ENCODE results near the gene MYBPC1. TPM values are rescaled to one million over a fixed set of nuclear protein-coding genes. Genes with fewer than 3 reads are reported as not detected.
A peak's percentile ranks its signal among the peaks of the same experiment; 100 is the strongest.

MYBPC1 gene
- total RNA-seq, 6 experiments from 2014 or later, result 0.07 to 6.3 (median 0.66) TPM; not detected in 1

DNA sequence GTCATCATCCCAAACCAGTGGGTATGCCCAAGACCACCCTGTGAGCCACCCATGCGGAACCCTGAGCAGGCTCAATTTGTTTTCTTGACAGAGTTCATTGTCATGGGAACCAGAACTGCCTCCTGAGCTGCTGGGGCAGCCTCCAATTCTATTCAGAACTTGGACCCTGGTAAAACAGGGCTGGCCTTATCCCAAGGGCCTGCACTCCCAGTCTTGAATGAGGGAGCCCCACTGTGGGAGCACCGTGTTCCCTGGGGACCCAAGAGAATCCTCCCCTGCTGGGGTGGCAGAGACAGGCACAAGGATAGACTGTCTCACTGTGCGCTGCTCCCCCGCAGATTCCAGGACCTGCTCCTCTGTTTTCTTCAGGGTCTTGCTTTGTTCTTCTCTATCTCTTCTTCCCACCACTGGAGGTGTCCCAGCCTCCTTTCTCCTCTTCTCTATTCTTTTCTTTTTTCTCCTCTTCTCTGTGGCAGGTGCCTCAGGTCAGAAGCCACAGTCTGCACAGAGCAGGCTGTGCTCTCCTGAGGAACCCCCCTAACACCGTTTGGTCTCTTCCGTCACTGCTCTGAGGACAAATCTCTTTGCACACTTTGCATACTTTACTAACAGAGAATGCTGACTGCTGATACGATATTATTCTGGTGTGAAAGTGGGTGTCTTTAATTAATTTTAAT, 71.4 kb downstream of the MYBPC1 start:
- ATAC-seq (no peak), DNase-seq (no peak)
- Histone ChIP-seq H3K36me3 (no peaks in the 10 kb centered on the region), H3K4me3 (no peak overlapping the region), H3K27me3 (no peaks in the 10 kb centered on the region), H3K4me1 (peaks cover 0 to 4% (median 0%) of the 10 kb centered on the region in 4 donors), H3K9me3 (no peaks in the 10 kb centered on the region), H3K27ac (no peak overlapping the region)
- intact Hi-C loops (cut with DNase I), result no loop called here
- TF ChIP-seq CTCF (IDR thresholded peaks at IDR 0.05), result no peak
- no peak for TF ChIP-seq POLR2A (IDR thresholded peaks at IDR 0.05)
- 81% methylated on average over 7 of the region's 7 CpGs for WGBS (ENCODE audit: insufficient coverage, low coverage, low lambda C conversion rate, missing lambda C conversion rate)

GRCh38 chr12:101667591-101667990, 72.8 kb downstream of the MYBPC1 start:
- H3K27me3 ChIP-seq, result no peaks in the 10 kb centered on the region

DNA sequence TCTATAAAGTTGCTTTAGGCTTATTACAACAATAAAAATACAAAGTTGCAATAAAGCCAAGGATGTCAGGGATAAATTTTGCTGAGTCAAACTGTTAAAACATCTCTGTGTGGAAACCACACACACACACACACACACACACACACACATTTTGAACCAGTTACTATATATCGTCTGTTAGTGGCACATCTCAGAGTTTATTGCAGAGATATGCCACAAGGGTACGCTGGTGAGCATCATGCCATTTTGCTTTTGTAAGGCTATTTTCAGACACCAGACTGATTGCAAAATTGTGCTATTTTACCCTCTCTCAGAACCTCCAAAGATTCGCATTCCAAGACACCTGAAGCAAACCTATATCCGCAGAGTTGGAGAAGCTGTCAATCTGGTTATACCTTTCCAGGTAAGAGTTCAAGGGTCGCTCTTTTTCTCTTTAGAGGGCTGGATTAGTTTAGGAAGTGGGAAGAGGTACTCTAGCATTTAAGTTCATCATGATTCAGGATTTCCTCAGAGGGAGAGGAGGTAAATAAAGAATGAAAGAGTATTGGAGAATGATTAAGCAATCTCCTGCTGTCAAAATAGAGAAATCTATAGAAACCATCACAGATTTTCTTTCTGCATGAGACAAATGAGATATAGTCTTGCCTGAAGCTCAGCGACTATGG, 75.4 kb downstream of the MYBPC1 start:
- Histone ChIP-seq H3K36me3 (no peaks in the 10 kb centered on the region), H3K4me3 (no peak overlapping the region), H3K9me3 (no peaks in the 10 kb centered on the region), H3K4me1 (peaks cover 0 to 4% (median 0%) of the 10 kb centered on the region in 4 donors), H3K27ac (no peak overlapping the region), H3K27me3 (no peaks in the 10 kb centered on the region)
- peak in 1 of 3 donors; percentile 54 for DNase-seq
- TF ChIP-seq POLR2A (IDR thresholded peaks at IDR 0.05) (no peak), CTCF (IDR thresholded peaks at IDR 0.05) (peak; percentile 60 to 92 (median 68))
- WGBS (ENCODE audit: insufficient coverage, low coverage, low lambda C conversion rate, missing lambda C conversion rate), result 30% methylated on average over 6 of the region's 6 CpGs
- intact Hi-C loops (cut with DNase I), result no loop called here
- ATAC-seq, result peak; percentile 92 to 95 (median 94)

More at GRCh38 chr12:101667591-101667990, 72.8 kb downstream of the MYBPC1 start:
- H3K4me1 ChIP-seq, result peaks cover 0 to 4% (median 0%) of the 10 kb centered on the region in 4 donors
- H3K9me3 ChIP-seq, result no peaks in the 10 kb centered on the region
- ATAC-seq (no peak), DNase-seq (no peak)
- no peak overlapping the region for H3K4me3 ChIP-seq
- WGBS (ENCODE audit: insufficient coverage, low coverage, low lambda C conversion rate, missing lambda C conversion rate), result 73% methylated on average over 5 of the region's 5 CpGs
- intact Hi-C loops (cut with DNase I), result no loop called here
- H3K27ac ChIP-seq, result no peak overlapping the region
- no peaks in the 10 kb centered on the region for H3K36me3 ChIP-seq
- no peak for TF ChIP-seq POLR2A (IDR thresholded peaks at IDR 0.05)
- no peak for TF ChIP-seq CTCF (IDR thresholded peaks at IDR 0.05)

DNA sequence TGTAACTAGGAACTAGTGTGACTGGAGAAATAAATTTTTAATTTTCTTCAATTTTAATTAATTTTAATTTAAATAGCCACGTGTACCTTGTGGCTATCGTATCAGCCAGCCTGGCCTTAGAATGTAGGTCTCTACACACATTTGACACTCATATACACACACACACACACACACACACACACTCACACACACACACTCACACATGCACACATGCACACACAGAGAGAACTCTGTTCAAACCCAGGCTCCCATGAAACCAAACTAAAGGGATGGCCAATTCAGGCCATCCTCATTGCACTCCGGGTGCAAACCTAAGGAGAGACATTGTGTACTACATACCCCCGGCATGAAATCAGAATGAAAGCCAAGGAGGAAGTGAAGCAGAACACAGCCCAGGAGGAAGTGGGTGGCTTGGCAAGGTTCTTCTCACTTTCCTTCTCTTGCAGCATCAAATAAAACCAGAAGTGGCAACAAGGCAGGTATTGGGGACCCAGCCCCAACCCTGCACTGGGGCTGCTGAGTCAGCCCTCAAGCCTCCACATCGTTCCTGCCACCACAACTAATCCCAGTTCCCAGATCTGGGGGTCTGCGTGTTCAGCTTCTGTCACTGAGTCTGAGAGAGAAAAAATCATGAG, 76.5 kb downstream of the MYBPC1 start:
- ATAC-seq (peak; percentile 32 to 62 (median 44)), DNase-seq (no peak)
- peaks cover 0 to 12% (median 4%) of the 10 kb centered on the region in 4 donors for H3K4me1 ChIP-seq
- TF ChIP-seq CTCF (IDR thresholded peaks at IDR 0.05) (no peak), POLR2A (IDR thresholded peaks at IDR 0.05) (no peak)
- no peaks in the 10 kb centered on the region for H3K36me3 ChIP-seq
- H3K9me3 ChIP-seq, result no peaks in the 10 kb centered on the region
- H3K27me3 ChIP-seq, result no peaks in the 10 kb centered on the region
- no peak overlapping the region for H3K4me3 ChIP-seq
- WGBS (ENCODE audit: insufficient coverage, low coverage, low lambda C conversion rate, missing lambda C conversion rate), result 69% methylated on average over 6 of the region's 6 CpGs
- intact Hi-C loops (cut with DNase I), result no loop called here
- H3K27ac ChIP-seq, result no peak overlapping the region
